K562 (cell line): ENCODE measurements around the gene NUPR1.
A peak's percentile ranks its signal among the peaks of the same experiment; 100 is the strongest.

Experiments used
- CTCF ChIP-seq, 3 experiments: IDR thresholded peaks in 2 of 3; conservative IDR thresholded peaks in 1 of 3; 2 replicates each; pipeline ENCODE4 v1.5.1; 2011 to 2012; ENCODE audit warnings: low read length in 3 of 3, mild to moderate bottlenecking in 3 of 3, control low read depth in 2 of 3, improper control_type of control experiment in 1 of 3, inconsistent platforms in 1 of 3, low read depth in 1 of 3, mixed read lengths in 1 of 3, moderate library complexity in 1 of 3; ENCODE audit not compliant: insufficient read depth in 2 of 3
- JUND ChIP-seq, 2 experiments: IDR thresholded peaks; 2 replicates in 1 of 2; 3 replicates in 1 of 2; pipeline ENCODE4 v1.6.1; 2011; ENCODE audit warnings: borderline replicate concordance in 2 of 2, low read depth in 2 of 2, low read length in 2 of 2, improper control_type of control experiment in 1 of 2, missing biosample characterization in 1 of 2, missing genetic modification characterization in 1 of 2, missing genetic modification reagents in 1 of 2
- POLR2A ChIP-seq: fragments of 450-650 bp; conservative IDR thresholded peaks from 2 replicates; pipeline ENCODE4 v1.6.1; 2016
- SRSF3 ChIP-seq: fragments of 200-400 bp; formaldehyde crosslinking; IDR thresholded peaks from 2 replicates; pipeline ENCODE4 v1.6.1; 2016; ENCODE audit warnings: mild to moderate bottlenecking, low read length, moderate library complexity; ENCODE audit not compliant: insufficient read depth
- ZNF592 ChIP-seq: fragments of 450-650 bp; IDR thresholded peaks from 2 replicates; pipeline ENCODE4 v1.6.1; 2017; ENCODE audit warnings: antibody characterized with exemption, mild to moderate bottlenecking
- ZNF699 ChIP-seq: fragments of 250-450 bp; sonication (Bioruptor Pico); IDR thresholded peaks from 2 replicates; pipeline ENCODE4 v1.8.0; 2021; ENCODE audit warnings: mild to moderate bottlenecking, moderate library complexity; ENCODE audit not compliant: insufficient replicate concordance
- TF ChIP-seq, protein P1 (sequence below), 2 experiments: fragments of 450-650 bp in 1 of 2; sonication (generic) in 1 of 2; formaldehyde crosslinking; conservative IDR thresholded peaks; 2 replicates each; pipeline versions ENCODE4 v1.4.0 to v1.8.1; 2020 to 2022; ENCODE audit warnings: mild to moderate bottlenecking in 1 of 2, missing genetic modification reagents in 1 of 2

DNA sequence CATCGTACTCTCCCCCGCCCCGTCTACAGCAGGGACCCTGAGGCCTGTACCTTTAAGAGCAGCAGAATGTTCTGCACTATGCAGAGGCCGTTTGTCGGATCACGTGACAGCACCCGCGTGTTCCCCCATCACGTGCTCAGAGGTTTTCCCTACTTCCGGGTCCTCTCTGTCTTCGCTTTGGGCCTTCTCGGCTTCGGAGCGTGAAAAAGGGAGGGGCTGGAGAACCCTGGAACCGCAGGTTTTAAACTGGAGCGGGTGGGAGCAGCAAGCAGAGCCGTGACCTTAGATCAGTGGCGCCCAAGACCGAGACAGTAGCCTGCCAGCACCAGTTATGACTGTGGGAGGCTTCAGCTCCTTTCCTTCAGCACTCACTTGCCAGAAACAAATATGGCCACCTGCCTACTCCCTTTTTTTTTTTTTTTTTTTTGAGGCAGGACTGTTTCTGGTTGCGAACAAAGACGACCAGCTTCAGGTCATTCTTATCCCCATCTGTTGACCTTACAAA is 46.8 kb downstream of the NUPR1 start, which contains the start of gene CLN3:
- TF ChIP-seq SRSF3 (no peak), ZNF699 (CRISPR knock-in tag) (no peak), CTCF (IDR thresholded peaks at IDR 0.05 in 2 of 3, conservative IDR thresholded peaks at IDR 0.05 in 1 of 3; ENCODE audit: insufficient read depth in 2 of 3, low read depth in 1 of 3, low read length in 3 of 3) (no peak; a peak in 1 of 6 replicates), ZNF592 (no peak), POLR2A (peak; percentile 56; the same call in 1 of the 2 replicates), JUND (IDR thresholded peaks at IDR 0.05; ENCODE audit: borderline replicate concordance, low read depth, low read length) (peak; percentile 16; the same call in 1 of the 2 replicates), JUND (tag; IDR thresholded peaks at IDR 0.05; ENCODE audit: borderline replicate concordance, low read depth, low read length) (peak; percentile 47; the same call in 2 of the 3 replicates)
- TF ChIP-seq, protein P1, sequence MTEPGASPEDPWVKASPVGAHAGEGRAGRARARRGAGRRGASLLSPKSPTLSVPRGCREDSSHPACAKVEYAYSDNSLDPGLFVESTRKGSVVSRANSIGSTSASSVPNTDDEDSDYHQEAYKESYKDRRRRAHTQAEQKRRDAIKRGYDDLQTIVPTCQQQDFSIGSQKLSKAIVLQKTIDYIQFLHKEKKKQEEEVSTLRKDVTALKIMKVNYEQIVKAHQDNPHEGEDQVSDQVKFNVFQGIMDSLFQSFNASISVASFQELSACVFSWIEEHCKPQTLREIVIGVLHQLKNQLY (CRISPR knock-in tag; conservative IDR thresholded peaks at IDR 0.05): no peak
